Osteocyte (in vitro differentiated cells): ENCODE data around the gene ATRNL1. TPM values are rescaled to one million over a fixed set of nuclear protein-coding genes. Genes with fewer than 3 reads are reported as not detected.

Experiments
- DNase-seq: peaks from one replicate; pipeline ENCODE4 v3.0.0; 2021; ENCODE audit warnings: mixed read lengths; ENCODE audit not compliant: unreplicated experiment; ENCODE audit errors: extremely low spot score
- H3K27ac Mint-ChIP-seq: one replicate; pipeline ENCODE4 v1.8.0; 2021; ENCODE audit warnings: mild to moderate bottlenecking, mixed read lengths; ENCODE audit not compliant: unreplicated experiment
- H3K27me3 Mint-ChIP-seq: one replicate; pipeline ENCODE4 v1.8.0; 2021; ENCODE audit warnings: mixed read lengths; ENCODE audit not compliant: unreplicated experiment
- H3K36me3 Mint-ChIP-seq: one replicate; pipeline ENCODE4 v1.8.0; 2021; ENCODE audit warnings: mixed read lengths; ENCODE audit not compliant: unreplicated experiment
- H3K4me1 Mint-ChIP-seq: one replicate; pipeline ENCODE4 v1.8.0; 2021; ENCODE audit warnings: mixed read lengths; ENCODE audit not compliant: unreplicated experiment
- H3K4me3 Mint-ChIP-seq: one replicate; pipeline ENCODE4 v1.8.0; 2021; ENCODE audit warnings: mild to moderate bottlenecking, moderate library complexity, mixed read lengths; ENCODE audit not compliant: unreplicated experiment
- H3K9me3 Mint-ChIP-seq: one replicate; pipeline ENCODE4 v1.8.0; 2021; ENCODE audit warnings: mixed read lengths; ENCODE audit not compliant: unreplicated experiment
- CTCF ChIP-seq: fragments of 200-600 bp; sonication (generic); IDR thresholded peaks from 2 replicates; pipeline ENCODE4 v1.5.0; 2021; ENCODE audit warnings: antibody characterized with exemption, mild to moderate bottlenecking, moderate library complexity
- total RNA-seq: library from RNA; stranded (reverse); gene quantifications from 2 replicates; pipeline ENCODE4 v1.2.1, GENCODE V29; 2021

Gene ATRNL1
- total RNA-seq, 1 donor from 2014 or later = 20.2 TPM

DNA sequence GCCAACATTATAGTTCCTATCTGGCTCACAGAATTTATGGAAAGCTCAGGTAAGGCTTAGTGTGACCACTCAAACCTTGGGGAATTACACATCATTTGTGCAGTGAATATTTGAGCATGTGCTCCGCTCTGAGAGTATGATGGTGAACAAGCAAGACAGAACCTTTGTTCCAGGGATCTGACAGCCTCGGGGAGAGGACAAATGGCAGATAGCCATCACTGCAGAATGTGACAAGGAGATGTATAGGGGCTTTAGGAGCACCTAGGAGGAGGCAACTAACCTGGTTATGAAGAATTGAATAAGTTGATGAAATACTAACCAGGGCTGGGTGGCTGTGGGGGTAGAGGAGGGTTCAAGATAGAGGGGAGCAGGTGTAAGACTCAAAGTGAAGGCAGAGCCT, 889.4 kb downstream of the ATRNL1 start:
- Mint-ChIP-seq H3K4me1 (peaks cover 15% of the 10 kb centered on the region), H3K4me3 (no peak overlapping the region), H3K36me3 (no peaks in the 10 kb centered on the region), H3K27ac (no peak overlapping the region), H3K27me3 (no peaks in the 10 kb centered on the region), H3K9me3 (peaks cover 27% of the 10 kb centered on the region)
- DNase-seq = no peak
- no peak for TF ChIP-seq CTCF

DNA sequence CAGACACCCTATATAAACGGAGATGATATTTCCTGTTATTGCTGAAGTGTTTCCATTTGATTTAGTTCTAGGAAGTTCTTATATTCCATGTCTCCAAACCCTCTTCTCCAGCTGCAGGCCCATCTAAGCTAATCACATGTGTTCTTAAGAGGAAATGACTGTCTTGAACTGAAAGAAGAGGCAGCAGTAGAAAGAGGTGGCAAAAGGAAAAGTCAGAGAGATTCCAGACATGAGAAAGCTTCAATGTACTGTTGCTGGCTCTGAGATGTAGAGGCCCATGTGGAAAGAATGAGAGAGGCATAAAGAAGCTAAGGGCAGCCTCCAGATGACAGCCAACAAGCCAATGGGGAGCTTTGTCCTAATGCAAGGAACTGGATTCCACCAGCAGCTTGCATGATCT, 892.6 kb downstream of the ATRNL1 start:
- TF ChIP-seq CTCF = no peak
- Mint-ChIP-seq H3K4me1 (peaks cover 11% of the 10 kb centered on the region), H3K27ac (peak overlapping the region; percentile 58), H3K9me3 (peaks cover 27% of the 10 kb centered on the region), H3K36me3 (no peaks in the 10 kb centered on the region), H3K27me3 (no peaks in the 10 kb centered on the region), H3K4me3 (no peak overlapping the region)
- no peak for DNase-seq

DNA sequence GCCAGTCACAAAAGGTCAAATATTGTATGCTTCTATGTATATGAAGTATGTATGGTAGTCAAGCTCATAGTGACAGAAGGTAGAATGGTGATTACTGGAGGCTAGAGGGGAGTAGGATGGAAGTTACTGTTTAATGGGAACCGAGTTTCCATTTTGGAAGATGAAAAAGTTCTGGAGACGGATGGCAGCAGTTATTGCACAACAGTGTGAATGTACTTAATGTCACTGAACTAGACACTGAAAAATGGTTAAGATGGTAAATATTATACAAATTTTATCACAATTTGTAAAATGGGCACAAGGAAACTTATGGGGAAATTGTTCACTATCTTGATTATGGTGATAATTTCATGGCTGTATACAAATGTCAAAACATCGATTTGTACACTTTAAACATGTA, 895.2 kb downstream of the ATRNL1 start:
- Mint-ChIP-seq H3K4me1 (peaks cover 8% of the 10 kb centered on the region), H3K9me3 (peaks cover 34% of the 10 kb centered on the region), H3K36me3 (no peaks in the 10 kb centered on the region), H3K27me3 (no peaks in the 10 kb centered on the region), H3K27ac (no peak overlapping the region), H3K4me3 (no peak overlapping the region)
- no peak for DNase-seq
- TF ChIP-seq CTCF = no peak

DNA sequence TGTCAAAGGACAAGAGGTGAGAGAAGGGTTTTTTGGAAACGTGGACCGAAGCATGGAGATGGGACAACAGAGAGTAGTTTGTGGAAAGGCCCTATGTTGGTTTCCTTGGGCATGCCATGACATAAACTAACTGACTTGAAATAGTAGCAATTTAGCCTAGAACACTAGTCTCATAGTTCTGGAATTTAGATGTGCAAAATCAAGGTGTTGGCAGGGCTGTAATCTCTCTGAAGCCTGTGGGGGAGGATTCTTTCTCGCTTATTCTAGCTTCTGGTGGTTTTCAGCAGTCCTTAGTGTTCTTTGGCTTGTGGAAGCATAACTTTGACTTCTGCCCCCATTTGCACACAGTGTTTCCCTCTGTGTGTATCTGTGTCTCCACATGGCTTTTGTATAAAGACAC, 896.5 kb downstream of the ATRNL1 start:
- peaks cover 22% of the 10 kb centered on the region for H3K9me3 Mint-ChIP-seq
- H3K4me3 Mint-ChIP-seq = no peak overlapping the region
- TF ChIP-seq CTCF = no peak
- H3K4me1 Mint-ChIP-seq = peaks cover 8% of the 10 kb centered on the region
- H3K36me3 Mint-ChIP-seq = no peaks in the 10 kb centered on the region
- H3K27me3 Mint-ChIP-seq = no peaks in the 10 kb centered on the region
- no peak for DNase-seq
- H3K27ac Mint-ChIP-seq = no peak overlapping the region

DNA sequence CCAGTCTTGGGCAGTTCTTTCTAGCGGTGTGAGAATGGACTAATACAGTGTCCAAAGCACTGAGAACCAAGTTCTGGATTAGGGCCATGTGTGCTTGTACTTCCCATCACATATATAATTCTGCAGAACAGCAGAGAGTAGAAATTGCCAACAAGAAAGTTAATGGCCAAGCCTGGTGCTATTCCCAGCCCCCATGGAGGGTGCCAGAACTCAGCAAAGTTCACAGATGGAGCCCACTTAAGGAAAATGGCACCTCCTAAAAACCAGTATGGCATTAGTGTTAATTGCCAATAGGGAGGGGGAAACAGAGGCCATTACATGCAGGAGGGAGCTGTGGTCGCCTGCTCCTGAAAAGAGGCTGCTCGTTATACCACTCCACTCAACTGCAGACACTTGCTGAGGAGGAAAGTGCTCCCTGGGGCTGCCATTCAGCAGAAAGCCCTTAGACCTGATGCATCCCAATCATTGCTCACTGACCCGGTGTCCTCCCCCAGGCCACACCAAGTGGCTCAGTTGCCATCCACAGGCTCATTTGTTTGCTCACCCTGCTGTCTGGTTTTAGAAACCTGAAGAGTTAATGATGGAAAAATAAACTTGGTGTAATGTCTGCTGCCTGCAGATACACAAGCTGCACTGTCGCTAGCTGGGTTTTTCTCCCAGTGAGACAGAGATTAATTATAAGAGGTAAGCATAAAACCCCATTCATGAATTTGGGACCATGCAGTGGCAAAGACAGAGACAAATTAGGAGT, 899.2 kb downstream of the ATRNL1 start:
- no peak overlapping the region for H3K4me3 Mint-ChIP-seq
- TF ChIP-seq CTCF = no peak
- H3K27me3 Mint-ChIP-seq = no peaks in the 10 kb centered on the region
- H3K9me3 Mint-ChIP-seq = peaks cover 7% of the 10 kb centered on the region
- no peaks in the 10 kb centered on the region for H3K4me1 Mint-ChIP-seq
- no peaks in the 10 kb centered on the region for H3K36me3 Mint-ChIP-seq
- DNase-seq = no peak
- no peak overlapping the region for H3K27ac Mint-ChIP-seq
